Fibroblast of lung (primary cell): Measurements from ENCODE around the gene PTBP2.

Experiments used
- EZH2 ChIP-seq: IDR thresholded peaks from 2 replicates; pipeline ENCODE4 v1.5.1; 2012; ENCODE audit warnings: low read length, control low read depth, mild to moderate bottlenecking; ENCODE audit errors: missing control alignments
- TF ChIP-seq, protein P1 (sequence below), 2 donors: IDR thresholded peaks in 1 of 2; conservative IDR thresholded peaks in 1 of 2; 1 replicate in 1 of 2; 2 replicates in 1 of 2; pipeline ENCODE4 v1.5.1; 2011 to 2012; ENCODE audit warnings: low read length in 2 of 2, control low read depth in 1 of 2, inconsistent platforms in 1 of 2, low read depth in 1 of 2, mild to moderate bottlenecking in 1 of 2

DNA sequence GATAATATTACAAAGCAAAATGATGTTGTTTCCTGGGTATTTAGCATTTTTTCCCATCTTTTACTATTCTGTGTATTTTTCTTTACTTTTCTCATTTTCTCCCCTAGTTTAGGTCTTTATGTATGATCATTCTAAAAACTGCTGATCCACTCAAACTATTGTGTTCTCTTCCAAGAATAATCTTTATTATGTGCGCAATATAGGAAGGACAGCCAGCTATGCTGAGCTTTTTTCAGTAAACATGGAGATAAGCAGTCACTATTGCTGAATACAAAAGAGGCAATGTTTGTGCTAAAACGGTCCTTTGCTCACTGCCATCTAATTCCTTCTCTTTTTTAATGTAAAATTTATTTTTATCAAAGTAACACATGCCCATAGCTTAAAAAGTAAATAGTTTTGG lies 6.7 kb upstream of the PTBP2 start:
- TF ChIP-seq, protein P1, sequence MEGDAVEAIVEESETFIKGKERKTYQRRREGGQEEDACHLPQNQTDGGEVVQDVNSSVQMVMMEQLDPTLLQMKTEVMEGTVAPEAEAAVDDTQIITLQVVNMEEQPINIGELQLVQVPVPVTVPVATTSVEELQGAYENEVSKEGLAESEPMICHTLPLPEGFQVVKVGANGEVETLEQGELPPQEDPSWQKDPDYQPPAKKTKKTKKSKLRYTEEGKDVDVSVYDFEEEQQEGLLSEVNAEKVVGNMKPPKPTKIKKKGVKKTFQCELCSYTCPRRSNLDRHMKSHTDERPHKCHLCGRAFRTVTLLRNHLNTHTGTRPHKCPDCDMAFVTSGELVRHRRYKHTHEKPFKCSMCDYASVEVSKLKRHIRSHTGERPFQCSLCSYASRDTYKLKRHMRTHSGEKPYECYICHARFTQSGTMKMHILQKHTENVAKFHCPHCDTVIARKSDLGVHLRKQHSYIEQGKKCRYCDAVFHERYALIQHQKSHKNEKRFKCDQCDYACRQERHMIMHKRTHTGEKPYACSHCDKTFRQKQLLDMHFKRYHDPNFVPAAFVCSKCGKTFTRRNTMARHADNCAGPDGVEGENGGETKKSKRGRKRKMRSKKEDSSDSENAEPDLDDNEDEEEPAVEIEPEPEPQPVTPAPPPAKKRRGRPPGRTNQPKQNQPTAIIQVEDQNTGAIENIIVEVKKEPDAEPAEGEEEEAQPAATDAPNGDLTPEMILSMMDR (conservative IDR thresholded peaks at IDR 0.05 in 1 of 2, IDR thresholded peaks at IDR 0.05 in 1 of 2; ENCODE audit: low read depth in 1 of 2, low read length in 2 of 2): no peak
- TF ChIP-seq EZH2: no peak
